GM13976 (cell line): ENCODE measurements around the gene MCM5.
"Not testable (repeated sequence)": the region's sequence is repeated elsewhere in the genome, so short reads cannot be mapped to it uniquely, and the experiment has no call there.

Experiments
- DNase-seq: peaks from one replicate; pipeline ENCODE4 v3.0.0; 2012; ENCODE audit warnings: low spot score
- in situ Hi-C: fragments of 300-500 bp; cut with MboI; formaldehyde crosslinking; loops from one replicate; pipeline ENCODE4 v1.12.0; 2022; ENCODE audit warnings: low sequenced_read_pairs, mixed read lengths, inconsistent platforms; ENCODE audit not compliant: unreplicated experiment
- TF ChIP-seq, protein P1 (sequence below): IDR thresholded peaks from 2 replicates; pipeline ENCODE4 v1.5.1; 2012; ENCODE audit warnings: borderline replicate concordance, mild to moderate bottlenecking; ENCODE audit not compliant: insufficient read depth; ENCODE audit errors: extremely low read depth, missing control alignments, control extremely low read depth

The MCM5 gene

DNA sequence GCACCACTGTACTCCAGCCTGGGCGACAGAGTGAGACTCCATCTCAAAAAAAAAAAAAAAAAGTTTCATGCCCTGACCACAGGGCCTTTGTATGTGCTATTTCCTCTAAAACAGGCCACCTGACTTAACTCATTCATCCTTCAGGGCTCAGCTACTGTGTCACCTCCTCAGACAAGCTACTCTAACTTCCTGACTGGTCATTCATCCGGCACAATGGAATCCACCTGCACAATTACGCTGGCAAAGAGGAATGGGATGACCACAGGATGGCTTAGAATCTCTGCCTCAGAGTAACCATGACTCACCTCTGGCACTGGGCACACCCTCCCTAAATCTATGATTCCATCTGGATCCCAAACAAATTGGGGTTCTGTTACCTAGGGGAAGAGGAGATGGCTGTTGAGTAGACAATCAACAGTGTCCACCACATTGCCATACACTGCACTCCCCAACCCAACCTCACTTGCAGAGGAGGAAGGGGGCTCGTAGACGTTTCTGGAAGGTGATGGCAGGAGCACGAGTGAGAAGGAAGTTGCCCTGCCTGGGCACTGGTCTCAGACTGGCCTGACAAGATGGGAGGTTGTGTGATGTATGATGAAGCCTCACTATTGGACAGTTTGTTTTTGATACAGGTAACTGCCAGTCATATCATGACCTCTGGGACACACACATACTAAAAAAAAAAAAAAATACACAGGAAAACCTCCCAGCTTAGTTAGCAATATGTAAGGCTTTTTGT, 41.9 kb upstream of the MCM5 start:
- no peak for DNase-seq
- TF ChIP-seq, protein P1, sequence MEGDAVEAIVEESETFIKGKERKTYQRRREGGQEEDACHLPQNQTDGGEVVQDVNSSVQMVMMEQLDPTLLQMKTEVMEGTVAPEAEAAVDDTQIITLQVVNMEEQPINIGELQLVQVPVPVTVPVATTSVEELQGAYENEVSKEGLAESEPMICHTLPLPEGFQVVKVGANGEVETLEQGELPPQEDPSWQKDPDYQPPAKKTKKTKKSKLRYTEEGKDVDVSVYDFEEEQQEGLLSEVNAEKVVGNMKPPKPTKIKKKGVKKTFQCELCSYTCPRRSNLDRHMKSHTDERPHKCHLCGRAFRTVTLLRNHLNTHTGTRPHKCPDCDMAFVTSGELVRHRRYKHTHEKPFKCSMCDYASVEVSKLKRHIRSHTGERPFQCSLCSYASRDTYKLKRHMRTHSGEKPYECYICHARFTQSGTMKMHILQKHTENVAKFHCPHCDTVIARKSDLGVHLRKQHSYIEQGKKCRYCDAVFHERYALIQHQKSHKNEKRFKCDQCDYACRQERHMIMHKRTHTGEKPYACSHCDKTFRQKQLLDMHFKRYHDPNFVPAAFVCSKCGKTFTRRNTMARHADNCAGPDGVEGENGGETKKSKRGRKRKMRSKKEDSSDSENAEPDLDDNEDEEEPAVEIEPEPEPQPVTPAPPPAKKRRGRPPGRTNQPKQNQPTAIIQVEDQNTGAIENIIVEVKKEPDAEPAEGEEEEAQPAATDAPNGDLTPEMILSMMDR = no peak
- in situ Hi-C loops = loop anchor here (10.0 kb wide), 1 partner anchor 227 kb away; no protein-coding TSS in a partner anchor

DNA sequence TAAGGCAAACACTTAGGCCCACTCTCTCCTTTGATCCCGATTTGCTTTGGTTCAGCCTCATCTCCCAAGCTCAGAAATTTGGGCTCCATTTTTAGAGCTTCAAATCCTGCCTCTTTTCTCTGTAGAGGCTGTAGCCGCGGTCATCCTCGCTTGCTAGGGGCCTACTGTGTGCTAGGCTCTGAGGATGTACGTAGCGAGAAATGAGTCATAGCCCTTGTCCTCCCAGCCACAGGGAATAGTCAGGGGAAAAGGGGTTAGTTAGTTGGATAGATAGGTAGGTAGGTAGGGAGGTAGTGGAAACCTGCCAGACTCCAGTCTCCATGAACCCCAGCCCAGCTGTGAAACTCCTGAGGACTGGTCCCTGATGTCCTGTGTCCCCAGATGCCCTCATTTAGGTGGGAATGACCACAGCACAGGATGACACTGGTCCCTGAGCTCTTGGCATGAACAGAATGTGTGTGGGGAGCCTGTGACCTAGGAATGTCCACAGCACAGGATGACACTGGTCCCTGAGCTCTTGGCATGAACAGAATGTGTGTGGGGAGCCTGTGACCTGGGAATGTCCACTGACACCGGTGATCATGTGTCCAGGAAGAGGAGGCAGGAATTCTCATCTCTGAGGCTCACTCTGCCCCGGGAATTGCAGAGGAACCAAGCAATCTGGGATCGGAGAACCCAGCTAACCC, 40.4 kb upstream of the MCM5 start:
- no peak for DNase-seq
- in situ Hi-C loops = loop anchor here (10.0 kb wide), 1 partner anchor 225 kb away; no protein-coding TSS in a partner anchor
- TF ChIP-seq, protein P1 = no peak

DNA sequence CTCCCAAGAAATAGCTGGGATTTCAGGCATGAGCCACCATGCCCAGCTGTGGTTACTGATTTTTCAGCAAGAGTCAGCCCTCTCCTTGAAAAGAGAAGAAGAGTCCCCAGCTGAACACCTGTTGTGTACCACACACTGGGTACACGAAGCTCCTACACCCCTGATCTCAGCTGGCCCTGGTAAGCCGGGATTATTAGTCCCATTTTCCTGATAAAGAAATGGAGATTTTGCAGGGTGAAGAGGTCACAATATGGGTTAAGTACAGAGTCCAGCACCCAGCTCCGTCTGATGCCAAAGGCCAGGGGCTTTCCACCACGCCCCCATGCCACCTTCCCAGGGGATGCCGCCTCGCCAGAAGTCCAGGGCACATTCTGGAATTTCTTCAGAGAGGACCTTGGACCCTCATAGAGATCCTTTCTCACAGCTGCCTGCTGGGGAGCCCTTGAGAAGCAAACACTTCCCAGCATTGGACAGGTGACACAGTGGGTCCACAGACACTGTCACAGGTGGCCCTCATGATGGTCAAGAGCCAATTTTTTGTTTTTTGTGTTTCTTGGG, 38.9 kb upstream of the MCM5 start:
- TF ChIP-seq, protein P1 = no peak
- DNase-seq = no peak
- in situ Hi-C loops = no loop called here

DNA sequence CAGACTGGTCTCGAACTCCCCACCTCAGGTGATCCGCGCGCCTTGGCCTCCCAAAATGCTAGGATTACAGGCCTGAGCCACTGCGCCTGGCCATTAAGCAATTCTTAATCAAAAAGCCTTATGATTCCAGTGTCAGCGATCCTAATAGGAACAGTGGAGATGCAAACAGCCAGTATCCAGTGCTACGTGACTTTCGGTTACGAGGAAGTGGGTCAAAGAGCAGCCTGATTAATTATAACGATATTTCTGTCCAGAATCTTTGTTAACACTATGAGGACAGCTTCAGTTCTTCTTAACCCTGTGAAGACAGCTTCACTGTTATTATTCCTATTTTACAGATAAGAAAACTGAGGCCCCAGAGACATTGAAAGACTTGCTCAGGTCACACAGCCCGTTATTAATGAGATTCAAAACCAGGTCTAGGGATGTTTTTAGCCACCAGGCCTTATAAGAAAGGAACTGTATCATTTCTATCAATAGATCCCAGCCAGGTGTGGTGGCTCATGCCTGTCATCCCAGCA, 36.3 kb upstream of the MCM5 start:
- no peak for DNase-seq
- in situ Hi-C loops = no loop called here
- TF ChIP-seq, protein P1 = no peak

DNA sequence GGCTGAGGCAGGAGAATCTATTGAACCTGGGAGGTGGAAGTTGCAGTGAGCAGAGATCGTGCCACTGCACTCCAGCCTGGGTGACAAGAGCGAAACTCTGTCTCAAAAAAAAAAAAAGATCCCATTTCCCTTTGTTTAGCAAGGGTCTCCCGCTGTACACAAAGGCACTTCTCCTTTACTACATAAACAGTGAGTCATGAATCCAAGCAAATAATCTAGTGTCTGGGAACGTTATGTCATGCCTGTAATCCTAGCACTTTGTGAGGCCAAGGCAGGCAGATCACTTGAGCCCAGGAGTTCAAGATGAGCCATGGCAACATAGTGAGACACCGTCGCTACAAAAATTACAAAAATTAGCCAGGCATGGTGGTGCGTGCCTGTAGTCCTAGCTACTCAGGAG, 35.7 kb upstream of the MCM5 start:
- in situ Hi-C loops, DNase-seq: not testable (repeated sequence)

DNA sequence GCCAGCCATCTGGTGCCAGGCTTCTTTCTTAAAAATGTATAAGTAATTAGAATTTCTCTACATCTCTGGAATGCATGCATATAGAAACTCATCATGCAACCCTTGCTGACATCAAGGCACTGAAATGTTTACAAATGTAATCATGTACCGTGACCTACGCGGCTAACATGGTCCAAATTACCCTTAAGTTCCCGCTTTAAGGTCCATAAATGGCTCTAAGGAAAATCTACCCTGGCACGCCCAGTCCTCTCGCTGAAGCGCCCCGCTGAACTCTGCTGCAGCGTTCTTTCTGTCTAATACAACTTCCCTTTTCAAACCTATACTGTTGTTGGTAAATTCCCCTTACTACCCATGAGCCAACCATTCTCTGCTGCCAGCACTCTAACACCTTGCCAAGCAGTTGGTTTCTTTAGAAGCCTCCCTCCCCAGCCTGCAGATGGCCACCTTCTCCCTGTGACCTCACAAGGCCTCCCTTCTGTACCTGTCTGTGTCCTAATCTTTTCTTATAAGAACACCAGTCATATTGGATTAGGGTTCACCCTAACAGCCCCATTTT, 32.5 kb upstream of the MCM5 start:
- TF ChIP-seq, protein P1 = peak; percentile 42
- in situ Hi-C loops = no loop called here
- DNase-seq = peak; percentile 51
